Peyer's patch (tissue), 4 donors: ENCODE data around the gene GTF3C2. TPM values are rescaled to one million over a fixed set of nuclear protein-coding genes. Genes with fewer than 3 reads are reported as not detected.
A peak's percentile ranks its signal among the peaks of the same experiment; 100 is the strongest.
"Not testable (repeated sequence)": the region's sequence is repeated elsewhere in the genome, so short reads cannot be mapped to it uniquely, and the experiment has no call there.

Source experiments
- DNase-seq, 3 donors: peaks; one replicate each; pipeline ENCODE4 v3.0.0-alpha.2; 2017 to 2019
- H3K27ac ChIP-seq, 4 donors: fragments of 200-600 bp; sonication (generic); one replicate each; pipeline ENCODE4 v1.5.1; 2016 to 2019
- H3K27me3 ChIP-seq, 2 donors: fragments of 200-600 bp; sonication (generic); one replicate each; pipeline ENCODE4 v1.5.1; 2019
- H3K36me3 ChIP-seq, 3 donors: fragments of 200-600 bp; sonication (generic); one replicate each; pipeline ENCODE4 v1.5.1; 2016 to 2019
- H3K4me1 ChIP-seq, 4 donors: fragments of 200-600 bp; sonication (generic); one replicate each; pipeline ENCODE4 v1.5.1; 2016 to 2019
- H3K4me3 ChIP-seq, 4 donors: fragments of 200-600 bp; sonication (generic); 1 replicate in 3 of 4; 2 replicates in 1 of 4; pipeline ENCODE4 v1.5.1; 2016 to 2019; ENCODE audit warnings: mild to moderate bottlenecking in 1 of 4
- H3K9me3 ChIP-seq, 4 donors: fragments of 200-600 bp; sonication (generic); one replicate each; pipeline ENCODE4 v1.5.1; 2016 to 2019; ENCODE audit warnings: mild to moderate bottlenecking in 1 of 4
- POLR2A ChIP-seq, 2 donors: fragments of 450-650 bp; IDR thresholded peaks; one replicate each; pipeline ENCODE4 v1.5.1; 2017; ENCODE audit warnings: antibody characterized with exemption in 2 of 2, mild to moderate bottlenecking in 2 of 2, moderate library complexity in 2 of 2
- total RNA-seq, 4 donors: library from RNA; depleted of rRNA; stranded (reverse); fragments of >200 nt; gene quantifications; one replicate each; pipeline ENCODE4 v1.1.0, GENCODE V29; 2016
- TF ChIP-seq, protein P1 (sequence below), 6 experiments: fragments of 450-650 bp in 4 of 6; fragments of 200-600 bp in 2 of 6; sonication (generic) in 1 of 6; IDR thresholded peaks; one replicate each; pipeline ENCODE4 v1.5.1; 2017 to 2019; ENCODE audit warnings: antibody characterized with exemption in 6 of 6, mild to moderate bottlenecking in 3 of 6, moderate library complexity in 1 of 6

The GTF3C2 gene
- total RNA-seq, 4 donors from 2014 or later = 59.0 to 111 (median 74.6) TPM

DNA sequence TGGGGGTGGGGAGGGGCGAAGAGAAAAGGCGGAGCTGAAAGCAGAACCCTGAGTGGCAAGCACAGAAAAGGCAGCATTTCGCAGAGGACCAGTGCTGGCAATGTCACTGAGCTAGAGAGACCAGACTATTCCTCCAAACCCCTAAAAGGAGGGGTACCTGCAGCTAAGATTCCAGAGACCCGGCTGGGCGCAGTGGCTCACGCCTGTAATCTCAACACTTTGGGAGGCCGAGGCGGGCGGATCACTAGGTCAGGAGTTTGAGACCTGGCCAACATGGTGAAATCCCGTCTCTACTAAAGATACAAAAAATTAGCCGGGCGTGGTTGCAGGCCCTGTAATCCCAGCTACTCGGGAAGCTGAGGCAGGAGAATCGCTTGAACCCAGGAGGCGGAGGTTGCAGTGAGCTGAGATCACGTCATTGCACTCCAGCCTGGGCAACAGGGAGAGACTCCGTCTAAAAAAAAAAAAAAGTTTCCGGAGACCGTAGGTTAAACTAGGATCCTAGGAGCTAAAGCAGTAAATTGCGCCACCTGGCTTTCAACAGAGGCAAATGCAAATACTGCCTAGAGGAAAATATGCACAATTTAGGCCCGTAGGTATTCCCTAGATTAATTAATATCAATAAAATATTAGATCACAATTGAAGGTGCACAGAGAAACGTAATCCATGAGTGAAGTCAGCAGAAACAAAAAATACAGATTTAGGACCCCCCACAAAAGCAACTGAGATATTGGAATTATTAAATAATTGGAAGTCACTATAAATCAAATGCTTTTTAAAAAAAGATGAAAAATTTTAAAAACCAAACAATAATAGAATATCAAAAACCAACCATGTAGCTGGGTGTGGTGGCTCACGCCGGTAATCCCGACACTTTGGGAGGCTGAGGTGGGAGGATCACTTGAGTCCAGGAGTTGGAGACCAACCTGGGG is 53.2 kb downstream of the GTF3C2 start:
- no peak for TF ChIP-seq POLR2A (IDR thresholded peaks at IDR 0.05)
- TF ChIP-seq, protein P1, sequence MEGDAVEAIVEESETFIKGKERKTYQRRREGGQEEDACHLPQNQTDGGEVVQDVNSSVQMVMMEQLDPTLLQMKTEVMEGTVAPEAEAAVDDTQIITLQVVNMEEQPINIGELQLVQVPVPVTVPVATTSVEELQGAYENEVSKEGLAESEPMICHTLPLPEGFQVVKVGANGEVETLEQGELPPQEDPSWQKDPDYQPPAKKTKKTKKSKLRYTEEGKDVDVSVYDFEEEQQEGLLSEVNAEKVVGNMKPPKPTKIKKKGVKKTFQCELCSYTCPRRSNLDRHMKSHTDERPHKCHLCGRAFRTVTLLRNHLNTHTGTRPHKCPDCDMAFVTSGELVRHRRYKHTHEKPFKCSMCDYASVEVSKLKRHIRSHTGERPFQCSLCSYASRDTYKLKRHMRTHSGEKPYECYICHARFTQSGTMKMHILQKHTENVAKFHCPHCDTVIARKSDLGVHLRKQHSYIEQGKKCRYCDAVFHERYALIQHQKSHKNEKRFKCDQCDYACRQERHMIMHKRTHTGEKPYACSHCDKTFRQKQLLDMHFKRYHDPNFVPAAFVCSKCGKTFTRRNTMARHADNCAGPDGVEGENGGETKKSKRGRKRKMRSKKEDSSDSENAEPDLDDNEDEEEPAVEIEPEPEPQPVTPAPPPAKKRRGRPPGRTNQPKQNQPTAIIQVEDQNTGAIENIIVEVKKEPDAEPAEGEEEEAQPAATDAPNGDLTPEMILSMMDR (IDR thresholded peaks at IDR 0.05) = peak; percentile 80 to 91 (median 88)
- Histone ChIP-seq H3K9me3 (no peaks in the 10 kb centered on the region), H3K27ac (peak overlapping the region in 1 of 4 donors; percentile 49), H3K36me3 (no peaks in the 10 kb centered on the region), H3K4me1 (peaks cover 0 to 24% (median 9%) of the 10 kb centered on the region in 4 donors), H3K27me3 (peaks cover 0 to 20% of the 10 kb centered on the region in 2 donors), H3K4me3 (peak overlapping the region; percentile 11 to 41 (median 38))
- peak in 2 of 3 donors; percentile 33 to 68 for DNase-seq

DNA sequence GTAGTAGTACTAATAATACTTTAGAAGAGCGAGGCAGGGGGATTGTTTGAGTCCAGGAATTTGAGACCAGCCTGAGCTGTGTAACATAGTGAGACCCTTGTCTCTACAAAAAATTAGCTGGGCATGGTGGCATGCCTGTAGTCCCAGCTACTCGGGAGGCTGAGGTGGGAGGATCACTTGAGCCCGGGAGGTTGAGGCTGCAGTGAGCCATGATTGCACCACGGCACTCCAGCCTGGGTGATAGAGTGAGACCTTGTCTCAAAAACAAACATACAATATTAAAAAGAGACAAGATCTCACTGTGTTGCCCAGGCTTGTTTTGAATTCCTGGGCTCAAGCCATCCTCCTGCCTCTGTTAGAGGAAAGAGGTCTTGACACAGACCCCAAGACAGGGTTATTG is 56.0 kb downstream of the GTF3C2 start:
- DNase-seq, H3K4me1 ChIP-seq, H3K36me3 ChIP-seq, H3K9me3 ChIP-seq, H3K27ac ChIP-seq, H3K27me3 ChIP-seq, H3K4me3 ChIP-seq: not testable (repeated sequence)

DNA sequence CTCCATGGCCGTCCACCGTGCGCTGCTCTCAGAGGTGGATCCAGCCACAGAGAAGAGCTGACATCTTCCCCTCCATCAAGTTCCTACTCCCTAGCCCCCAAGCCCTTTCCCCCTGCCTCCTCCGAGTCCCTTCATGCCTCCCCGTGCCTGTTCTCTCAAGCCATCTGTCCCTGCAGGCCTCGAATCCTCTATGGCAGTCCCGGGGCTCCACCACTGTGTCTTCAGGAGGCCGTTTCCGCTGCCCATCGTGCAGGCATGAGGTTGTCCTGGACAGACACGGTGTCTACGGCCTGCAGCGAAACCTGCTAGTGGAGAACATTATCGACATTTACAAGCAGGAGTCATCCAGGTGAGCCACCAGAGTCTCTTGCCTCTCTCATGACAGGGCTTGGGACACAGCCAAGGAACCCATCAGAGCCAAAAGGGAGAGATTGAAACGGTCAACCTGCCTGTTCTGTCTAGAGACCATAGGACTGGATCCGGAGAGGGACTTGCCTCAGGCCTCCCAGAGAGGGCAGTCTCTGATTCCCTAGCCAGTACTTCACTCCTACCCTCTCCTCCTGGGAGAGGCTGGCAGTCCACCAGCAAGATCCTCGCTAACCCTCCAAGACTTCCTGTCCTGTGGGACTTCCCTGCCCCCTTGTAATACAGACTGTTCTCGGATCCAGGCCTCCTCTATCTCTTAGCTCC is 58.0 kb downstream of the GTF3C2 start:
- Histone ChIP-seq H3K9me3 (no peaks in the 10 kb centered on the region), H3K27me3 (no peaks in the 10 kb centered on the region), H3K27ac (no peak overlapping the region), H3K36me3 (no peaks in the 10 kb centered on the region), H3K4me1 (no peaks in the 10 kb centered on the region), H3K4me3 (no peak overlapping the region)
- TF ChIP-seq, protein P1 (IDR thresholded peaks at IDR 0.05) = no peak
- TF ChIP-seq POLR2A (IDR thresholded peaks at IDR 0.05) = no peak
- DNase-seq = no peak

DNA sequence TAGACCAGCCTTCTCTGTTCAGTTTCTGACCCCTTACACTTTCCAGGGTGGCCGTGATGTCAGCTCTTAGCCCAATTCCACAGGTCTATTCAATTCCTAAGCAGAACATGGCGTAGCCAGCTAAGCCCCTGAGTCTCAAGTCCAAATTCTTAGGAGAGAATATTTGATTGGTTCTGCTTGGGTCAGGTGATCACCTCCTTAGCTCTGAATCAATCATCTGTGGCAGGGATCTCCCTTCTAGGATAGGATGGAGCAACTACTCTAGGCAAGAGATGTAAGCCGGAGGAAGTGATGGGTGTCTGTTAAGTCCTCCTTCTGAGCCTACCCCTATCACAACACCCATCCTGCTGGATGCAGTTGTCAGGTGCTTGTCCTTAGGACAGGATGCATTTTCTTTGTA is 59.4 kb downstream of the GTF3C2 start:
- no peaks in the 10 kb centered on the region for H3K27me3 ChIP-seq
- H3K9me3 ChIP-seq = no peaks in the 10 kb centered on the region
- no peaks in the 10 kb centered on the region for H3K4me1 ChIP-seq
- no peak for DNase-seq
- TF ChIP-seq POLR2A (IDR thresholded peaks at IDR 0.05) = no peak
- TF ChIP-seq, protein P1 (IDR thresholded peaks at IDR 0.05) = no peak
- no peak overlapping the region for H3K27ac ChIP-seq
- H3K36me3 ChIP-seq = no peaks in the 10 kb centered on the region
- no peak overlapping the region for H3K4me3 ChIP-seq

DNA sequence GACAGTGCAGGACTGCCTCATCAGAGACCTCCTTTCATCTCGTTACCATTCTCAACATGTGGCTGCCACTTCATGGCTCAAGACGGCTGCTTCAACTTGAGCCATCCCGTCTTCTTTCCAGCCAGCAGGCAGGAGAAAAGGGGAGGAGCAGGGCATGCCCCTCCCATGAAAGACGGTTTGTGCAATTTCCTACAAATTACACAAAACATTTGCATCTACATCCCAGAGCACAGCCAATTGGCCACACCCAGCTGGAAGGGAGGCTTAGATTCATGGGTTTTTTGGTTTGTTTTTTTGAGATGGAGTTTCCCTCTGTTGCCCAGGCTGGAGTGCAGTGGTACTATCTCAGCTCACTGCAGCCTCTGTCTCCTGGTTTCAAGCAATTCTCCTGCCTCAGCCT is 60.1 kb downstream of the GTF3C2 start:
- no peak for TF ChIP-seq POLR2A (IDR thresholded peaks at IDR 0.05)
- TF ChIP-seq, protein P1 (IDR thresholded peaks at IDR 0.05) = no peak
- Histone ChIP-seq H3K9me3 (no peaks in the 10 kb centered on the region), H3K4me1 (no peaks in the 10 kb centered on the region), H3K4me3 (no peak overlapping the region), H3K27me3 (no peaks in the 10 kb centered on the region), H3K36me3 (no peaks in the 10 kb centered on the region), H3K27ac (no peak overlapping the region)
- no peak for DNase-seq

DNA sequence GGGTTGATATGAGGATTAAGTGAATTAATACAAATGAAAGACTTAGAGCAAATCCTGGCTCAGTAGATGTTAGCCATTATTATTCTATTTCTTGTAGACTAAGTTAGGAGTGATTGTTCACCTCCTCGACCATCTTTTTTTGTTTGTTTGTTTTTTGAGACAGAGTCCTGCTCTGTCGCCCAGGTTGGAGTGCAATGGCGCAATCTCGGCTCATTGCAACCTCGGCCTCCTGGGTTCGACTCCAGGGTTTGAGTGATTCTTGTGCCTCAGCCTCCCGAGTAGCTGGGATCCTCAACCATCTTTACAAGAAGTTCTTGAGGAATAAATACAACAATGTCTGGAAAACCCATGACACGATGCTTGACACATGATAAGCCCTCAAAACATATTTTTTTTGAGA is 61.6 kb downstream of the GTF3C2 start:
- no peak for DNase-seq
- H3K4me3 ChIP-seq = no peak overlapping the region
- no peaks in the 10 kb centered on the region for H3K9me3 ChIP-seq
- no peak overlapping the region for H3K27ac ChIP-seq
- no peaks in the 10 kb centered on the region for H3K36me3 ChIP-seq
- TF ChIP-seq POLR2A (IDR thresholded peaks at IDR 0.05) = no peak
- TF ChIP-seq, protein P1 (IDR thresholded peaks at IDR 0.05) = no peak
- H3K4me1 ChIP-seq = no peaks in the 10 kb centered on the region
- no peaks in the 10 kb centered on the region for H3K27me3 ChIP-seq
